HEK293 (cell line): ENCODE measurements around the gene SEMA3D.

Source experiments
- CTCF ChIP-seq: fragments of 450-650 bp; formaldehyde crosslinking; IDR thresholded peaks from 2 replicates; pipeline ENCODE4 v1.5.1; 2016; ENCODE audit warnings: missing biosample characterization, missing genetic modification characterization
- OVOL3 ChIP-seq: fragments of 450-650 bp; formaldehyde crosslinking; IDR thresholded peaks from 2 replicates; pipeline ENCODE4 v1.5.1; 2016; ENCODE audit warnings: missing biosample characterization, missing genetic modification characterization
- RBAK ChIP-seq: fragments of 450-650 bp; formaldehyde crosslinking; IDR thresholded peaks from 2 replicates; pipeline ENCODE4 v1.5.1; 2016; ENCODE audit warnings: missing biosample characterization, missing genetic modification characterization
- TCF7L2 ChIP-seq: IDR thresholded peaks from 2 replicates; pipeline ENCODE4 v1.6.1; 2011; ENCODE audit warnings: low read depth, mild to moderate bottlenecking, inconsistent platforms, low read length, moderate library complexity, borderline replicate concordance
- ZBTB11 ChIP-seq: fragments of 450-650 bp; formaldehyde crosslinking; conservative IDR thresholded peaks from 2 replicates; pipeline ENCODE4 v1.5.1; 2016; ENCODE audit warnings: low read depth, missing biosample characterization, missing genetic modification characterization
- ZFP41 ChIP-seq: fragments of 450-650 bp; formaldehyde crosslinking; IDR thresholded peaks from 2 replicates; pipeline ENCODE4 v1.5.1; 2016; ENCODE audit warnings: missing biosample characterization, missing genetic modification characterization, borderline replicate concordance
- ZNF23 ChIP-seq: fragments of 450-650 bp; formaldehyde crosslinking; IDR thresholded peaks from 2 replicates; pipeline ENCODE4 v1.5.1; 2016; ENCODE audit warnings: missing biosample characterization, missing genetic modification characterization, borderline replicate concordance
- ZNF580 ChIP-seq: fragments of 450-650 bp; formaldehyde crosslinking; IDR thresholded peaks from 2 replicates; pipeline ENCODE4 v1.5.1; 2016; ENCODE audit warnings: missing biosample characterization, missing genetic modification characterization
- ZNF658 ChIP-seq: fragments of 450-650 bp; formaldehyde crosslinking; IDR thresholded peaks from 2 replicates; pipeline ENCODE4; 2016; ENCODE audit warnings: missing biosample characterization, missing genetic modification characterization

- TF ChIP-seq RBAK (tag by site-specific recombination): no peak
- no peak for TF ChIP-seq TCF7L2
- no peak for TF ChIP-seq ZBTB11
- no peak for TF ChIP-seq ZNF658 (tag by site-specific recombination)
- TF ChIP-seq CTCF (tag by site-specific recombination): no peak
- no peak for TF ChIP-seq ZFP41 (tag by site-specific recombination)
- TF ChIP-seq ZNF23 (tag by site-specific recombination): no peak
- TF ChIP-seq OVOL3 (tag by site-specific recombination): no peak
- TF ChIP-seq ZNF580 (tag by site-specific recombination): no peak
Observed at GRCh38 chr7:84999450-84999849, 187.4 kb downstream of the SEMA3D start.
